Erythroblast (primary cell): ENCODE data around the gene TOX2.

Source experiments
- GATA1 ChIP-seq: IDR thresholded peaks from 2 replicates; pipeline ENCODE4 v1.6.1; 2011; ENCODE audit warnings: low read depth, mild to moderate bottlenecking, control low read depth, low read length, moderate library complexity
- POLR2A ChIP-seq: IDR thresholded peaks from 2 replicates; pipeline ENCODE4 v1.6.1; 2011; ENCODE audit warnings: mild to moderate bottlenecking, low read length

DNA sequence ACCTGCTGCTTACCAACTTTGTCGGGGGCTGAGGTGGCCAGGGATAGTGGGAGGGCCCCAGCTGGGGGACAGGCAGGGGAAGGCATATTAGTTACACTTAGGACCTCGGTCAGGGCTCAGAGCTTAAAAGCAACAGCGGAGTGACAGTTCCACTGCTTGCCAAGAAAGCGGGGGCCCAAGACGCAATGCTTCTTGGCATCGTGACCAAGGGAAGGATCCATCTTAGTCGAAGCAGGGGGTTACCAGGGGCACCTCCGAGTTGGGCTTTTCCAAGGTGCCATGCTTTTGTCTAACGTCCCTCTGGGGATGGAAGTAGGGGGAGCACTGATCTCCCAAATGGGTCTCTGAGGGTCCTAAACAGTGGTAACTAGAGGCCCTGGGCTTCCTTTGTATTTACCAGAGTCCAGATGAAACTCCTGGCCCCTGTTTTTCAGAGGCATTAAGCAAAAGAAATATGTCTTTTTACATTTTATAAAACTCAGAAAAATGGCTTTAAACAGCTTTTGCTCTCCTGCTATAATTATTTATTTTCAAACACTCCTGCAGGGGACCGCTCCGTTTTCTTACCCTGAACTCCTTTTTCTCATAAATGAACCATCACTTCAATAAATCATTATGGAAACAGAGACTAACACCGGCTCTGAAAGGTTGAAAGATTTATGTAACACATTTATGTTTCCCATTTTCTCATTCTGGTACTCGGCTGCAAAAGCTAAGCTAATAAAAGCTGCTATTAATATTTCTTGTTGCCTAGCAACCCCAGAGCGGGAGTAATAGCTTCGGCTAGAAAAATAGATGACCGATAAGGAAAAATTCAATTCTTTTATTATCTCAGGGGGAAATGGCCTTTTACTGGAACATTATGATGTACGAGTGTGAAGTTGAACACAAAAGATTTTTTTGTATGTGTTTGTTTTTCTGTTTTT is 100.4 kb downstream of the TOX2 start:
- TF ChIP-seq POLR2A (no peak), GATA1 (no peak)
